Vagina (tissue), 2 donors: ENCODE measurements around the gene LDLRAD1.

Source experiments
- POLR2A ChIP-seq, 2 donors: fragments of 450-650 bp; IDR thresholded peaks; one replicate each; pipeline ENCODE4 v1.6.1; 2017; ENCODE audit warnings: antibody characterized with exemption in 2 of 2, mild to moderate bottlenecking in 2 of 2, moderate library complexity in 2 of 2
- POLR2AphosphoS5 ChIP-seq, 2 donors: sonication (generic); formaldehyde crosslinking; IDR thresholded peaks; one replicate each; pipeline ENCODE4 v1.9.0; 2017; ENCODE audit warnings: antibody characterized with exemption in 2 of 2, mild to moderate bottlenecking in 2 of 2, low read depth in 1 of 2; ENCODE audit not compliant: insufficient read depth in 1 of 2
- TF ChIP-seq, protein P1 (sequence below), 3 experiments: fragments of 450-650 bp in 2 of 3; fragments of 200-600 bp in 1 of 3; sonication (generic) in 1 of 3; IDR thresholded peaks; one replicate each; pipeline ENCODE4 v1.5.1; 2017 to 2019; ENCODE audit warnings: antibody characterized with exemption in 3 of 3, mild to moderate bottlenecking in 2 of 3, moderate library complexity in 2 of 3

DNA sequence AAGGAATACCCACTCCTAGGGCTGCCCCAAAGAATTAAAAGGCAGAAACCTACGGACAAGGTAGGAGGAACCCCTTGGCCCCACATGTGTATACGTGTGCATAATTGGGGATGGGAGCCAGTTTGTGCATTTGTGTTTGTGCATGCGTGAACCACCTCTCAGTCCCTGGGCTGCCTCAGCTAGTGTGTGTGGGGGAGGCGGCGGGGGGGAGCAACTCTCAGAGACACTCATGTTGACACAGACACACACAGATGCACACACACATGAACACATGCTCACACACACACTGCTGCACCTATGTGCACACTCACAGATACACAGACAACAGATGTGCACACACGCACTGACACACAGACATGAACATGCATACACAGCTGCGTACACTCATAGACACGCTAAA is 5.1 kb downstream of the LDLRAD1 start:
- TF ChIP-seq, protein P1, sequence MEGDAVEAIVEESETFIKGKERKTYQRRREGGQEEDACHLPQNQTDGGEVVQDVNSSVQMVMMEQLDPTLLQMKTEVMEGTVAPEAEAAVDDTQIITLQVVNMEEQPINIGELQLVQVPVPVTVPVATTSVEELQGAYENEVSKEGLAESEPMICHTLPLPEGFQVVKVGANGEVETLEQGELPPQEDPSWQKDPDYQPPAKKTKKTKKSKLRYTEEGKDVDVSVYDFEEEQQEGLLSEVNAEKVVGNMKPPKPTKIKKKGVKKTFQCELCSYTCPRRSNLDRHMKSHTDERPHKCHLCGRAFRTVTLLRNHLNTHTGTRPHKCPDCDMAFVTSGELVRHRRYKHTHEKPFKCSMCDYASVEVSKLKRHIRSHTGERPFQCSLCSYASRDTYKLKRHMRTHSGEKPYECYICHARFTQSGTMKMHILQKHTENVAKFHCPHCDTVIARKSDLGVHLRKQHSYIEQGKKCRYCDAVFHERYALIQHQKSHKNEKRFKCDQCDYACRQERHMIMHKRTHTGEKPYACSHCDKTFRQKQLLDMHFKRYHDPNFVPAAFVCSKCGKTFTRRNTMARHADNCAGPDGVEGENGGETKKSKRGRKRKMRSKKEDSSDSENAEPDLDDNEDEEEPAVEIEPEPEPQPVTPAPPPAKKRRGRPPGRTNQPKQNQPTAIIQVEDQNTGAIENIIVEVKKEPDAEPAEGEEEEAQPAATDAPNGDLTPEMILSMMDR (IDR thresholded peaks at IDR 0.05) = no peak
- TF ChIP-seq POLR2A (IDR thresholded peaks at IDR 0.05) (no peak), POLR2AphosphoS5 (IDR thresholded peaks at IDR 0.05; ENCODE audit: insufficient read depth in 1 of 2, low read depth in 1 of 2) (no peak)
